Endothelial cell of umbilical vein (primary cell): ENCODE data around the gene WDR6. TPM values are rescaled to one million over a fixed set of nuclear protein-coding genes. Genes with fewer than 3 reads are reported as not detected.

Source experiments
- BruUV-seq: library from RNA; stranded (reverse); fragments of 400-500 nt; replicated peaks from 2 replicates; lab custom pipeline; 2021; lab: Mats Ljungman, UMichigan
- CTCF ChIA-PET: fragments of 300-600, 350-600 bp; sonication (Branson Sonifier 250); formaldehyde crosslinking; loops from one replicate; lab custom pipeline; 2021; ENCODE audit warnings: antibody characterized with exemption, inconsistent platforms; lab: Charles Lee
- POLR2A ChIA-PET: fragments of 300-600, 350-600 bp; sonication (Branson Sonifier 250); formaldehyde crosslinking; loops from one replicate; lab custom pipeline; 2021; ENCODE audit warnings: antibody characterized with exemption, inconsistent platforms; lab: Charles Lee
- DNase-seq: peaks from one replicate; pipeline ENCODE4 v3.0.0-alpha.2; 2011; ENCODE audit warnings: low read depth, low spot score
- FAIRE-seq: peaks from 2 replicates; lab custom pipeline; 2011; peaks lifted over from hg19 to GRCh38; lab: Jason Lieb, UNC
- H2AFZ ChIP-seq: 2 replicates; pipeline ENCODE4 v1.6.0; 2012; ENCODE audit warnings: low read depth, low read length, control low read depth, inconsistent platforms
- H3K27ac ChIP-seq: 2 replicates; pipeline ENCODE4 v1.5.1; 2011; ENCODE audit warnings: low read depth, mild to moderate bottlenecking, control low read depth, low read length, moderate library complexity; ENCODE audit not compliant: insufficient read depth
- H3K27me3 ChIP-seq, 2 experiments: 2 replicates each; pipeline versions ENCODE4 v1.6.0 to v1.6.1; 2011; ENCODE audit warnings: low read length in 2 of 2, mixed read lengths in 1 of 2; ENCODE audit not compliant: control insufficient read depth in 2 of 2, insufficient read depth in 2 of 2
- H3K36me3 ChIP-seq, 2 experiments: 2 replicates in 1 of 2; 3 replicates in 1 of 2; pipeline ENCODE4 v1.5.1; 2011; ENCODE audit warnings: low read length in 2 of 2, mild to moderate bottlenecking in 1 of 2, moderate library complexity in 1 of 2; ENCODE audit not compliant: control insufficient read depth in 2 of 2, insufficient read depth in 2 of 2; ENCODE audit errors: extremely low read depth in 1 of 2
- H3K4me1 ChIP-seq: 3 replicates; pipeline ENCODE4 v1.5.1; 2011; ENCODE audit warnings: mild to moderate bottlenecking, low read length; ENCODE audit not compliant: control insufficient read depth, insufficient read depth; ENCODE audit errors: extremely low read depth
- H3K4me2 ChIP-seq: 2 replicates; pipeline ENCODE4 v1.6.1; 2011; ENCODE audit warnings: low read length, control low read depth, mixed read lengths; ENCODE audit not compliant: insufficient read depth
- H3K4me3 ChIP-seq, 3 experiments: fragments of 200-600 bp in 1 of 3; sonication (generic), shearing (Covaris generic) in 1 of 3; replicated peaks in 1 of 3; 2 replicates each; pipeline ENCODE4 v1.5.1; 2011 to 2016; ENCODE audit warnings: control low read depth in 3 of 3, low read length in 3 of 3, mild to moderate bottlenecking in 2 of 3, inconsistent platforms in 1 of 3, low read depth in 1 of 3, moderate library complexity in 1 of 3; ENCODE audit not compliant: insufficient read depth in 1 of 3
- H3K79me2 ChIP-seq: 2 replicates; pipeline ENCODE4 v1.6.0; 2012; ENCODE audit warnings: low read length, inconsistent platforms; ENCODE audit not compliant: control insufficient read depth, insufficient read depth
- H3K9ac ChIP-seq: replicated peaks from 2 replicates; pipeline ENCODE3; 2011; ENCODE audit warnings: low read length, control low read depth; ENCODE audit not compliant: insufficient read depth; ENCODE audit errors: extremely low read depth
- H3K9me1 ChIP-seq: replicated peaks from 3 replicates; pipeline ENCODE4 v1.6.0; 2011; ENCODE audit warnings: mild to moderate bottlenecking, low read length; ENCODE audit not compliant: control insufficient read depth, insufficient read depth; ENCODE audit errors: extremely low read depth
- H3K9me3 ChIP-seq: replicated peaks from 2 replicates; pipeline ENCODE4 v1.5.1; 2012; ENCODE audit warnings: low read length, inconsistent platforms; ENCODE audit not compliant: control insufficient read depth, insufficient read depth
- H4K20me1 ChIP-seq: replicated peaks from 2 replicates; pipeline ENCODE3; 2011; ENCODE audit warnings: mild to moderate bottlenecking, low read length; ENCODE audit not compliant: control insufficient read depth, insufficient read depth; ENCODE audit errors: extremely low read depth
- CTCF ChIP-seq, 2 donors: IDR thresholded peaks; 1 replicate in 1 of 2; 2 replicates in 1 of 2; pipeline ENCODE4 v1.5.1; 2011; ENCODE audit warnings: low read length in 2 of 2, mild to moderate bottlenecking in 2 of 2, moderate library complexity in 2 of 2, control low read depth in 1 of 2, inconsistent platforms in 1 of 2, low read depth in 1 of 2; ENCODE audit not compliant: insufficient read depth in 1 of 2; ENCODE audit errors: extremely low read depth in 1 of 2
- EZH2 ChIP-seq: IDR thresholded peaks from 2 replicates; pipeline ENCODE4 v1.6.1; 2012; ENCODE audit warnings: borderline replicate concordance, low read depth, mild to moderate bottlenecking, moderate library complexity, low read length, inconsistent platforms; ENCODE audit not compliant: severe bottlenecking
- FOS ChIP-seq: IDR thresholded peaks from 2 replicates; pipeline ENCODE4 v1.6.1; 2011; ENCODE audit warnings: mild to moderate bottlenecking, low read length, moderate library complexity, borderline replicate concordance; ENCODE audit not compliant: insufficient read depth
- GATA2 ChIP-seq: IDR thresholded peaks from 2 replicates; pipeline ENCODE4 v1.7.0; 2011; ENCODE audit warnings: low read depth, mild to moderate bottlenecking, moderate library complexity, mixed read lengths, low read length; ENCODE audit not compliant: insufficient read length, insufficient read depth
- JUN ChIP-seq: IDR thresholded peaks from 2 replicates; pipeline ENCODE4 v1.6.1; 2011; ENCODE audit warnings: borderline replicate concordance, low read depth; ENCODE audit not compliant: insufficient read length, insufficient read depth
- MAX ChIP-seq: IDR thresholded peaks from 2 replicates; pipeline ENCODE4 v1.6.1; 2011; ENCODE audit not compliant: insufficient read depth, insufficient read length
- MYC ChIP-seq: IDR thresholded peaks from one replicate; pipeline ENCODE4 v1.6.1; 2011; ENCODE audit warnings: mild to moderate bottlenecking, low read depth, low read length
- POLR2A ChIP-seq: IDR thresholded peaks from 2 replicates; pipeline ENCODE4 v1.6.1; 2012; ENCODE audit warnings: low read depth, mild to moderate bottlenecking, control low read depth, low read length
- POLR2AphosphoS5 ChIP-seq: IDR thresholded peaks from 2 replicates; pipeline ENCODE4 v1.6.1; 2012; ENCODE audit warnings: low read depth, mild to moderate bottlenecking, control low read depth, low read length, moderate library complexity; ENCODE audit not compliant: insufficient read depth
- dilution Hi-C: fragments of 300-500 bp; cut with MboI; formaldehyde crosslinking; loops from one replicate; pipeline ENCODE4 v1.15.0; 2019; ENCODE audit warnings: low sequenced_read_pairs; ENCODE audit not compliant: extremely low pct_ligation_motif_present
- intact Hi-C: fragments of 100-400 bp; cut with micrococcal nuclease; formaldehyde crosslinking; loops from one replicate; pipeline ENCODE4 v1.10.0; 2022
- polyA plus RNA-seq, 4 experiments: library from polyadenylated mRNA; depleted of rRNA in 3 of 4; stranded (reverse) in 3 of 4; unstranded in 1 of 4; fragments of >200 nt; gene quantifications; 2 replicates each; pipeline versions ENCODE4 v1.2.1 to v1.2.3, GENCODE V29; 2011 to 2012; ENCODE audit warnings: missing spikeins in 1 of 4
- total RNA-seq: library from RNA; stranded (reverse); gene quantifications from 2 replicates; pipeline ENCODE4 v1.2.3, GENCODE V29; 2021

WDR6 gene
- total and polyA plus RNA-seq, 2 donors (not counting 3 experiments of a cell fraction or from before 2014, with no cell fraction given) = 192 to 319 TPM

GRCh38 chr3:48980295-48980694 lies 26.9 kb upstream of the WDR6 start:
- Histone ChIP-seq H4K20me1 (no peaks in the 10 kb centered on the region), H3K27ac (no peak overlapping the region), H2AFZ (no peak overlapping the region), H3K4me2 (no peak overlapping the region), H3K4me1 (peaks cover 4% of the 10 kb centered on the region), H3K9ac (no peak overlapping the region), H3K79me2 (no peaks in the 10 kb centered on the region), H3K36me3 (peaks cover 26 to 50% of the 10 kb centered on the region in 2 experiments), H3K9me3 (no peaks in the 10 kb centered on the region), H3K4me3 (no peak overlapping the region), H3K27me3 (no peaks in the 10 kb centered on the region), H3K9me1 (no peaks in the 10 kb centered on the region)
- no TSS peak for BruUV-seq
- DNase-seq = no peak
- dilution Hi-C loops (no loop called here), intact Hi-C loops (no loop called here)
- no peak for TF ChIP-seq MYC
- no peak for TF ChIP-seq POLR2AphosphoS5
- no peak for TF ChIP-seq EZH2
- TF ChIP-seq CTCF (IDR thresholded peaks at IDR 0.05; ENCODE audit: extremely low read depth in 1 of 2, insufficient read depth in 1 of 2, low read depth in 1 of 2, low read length in 2 of 2) = no peak
- no peak for TF ChIP-seq MAX
- ChIA-PET POLR2A (interaction anchor here (1.0 kb wide), 1 partner anchor 9 kb away, joined by 3 read pairs; no protein-coding TSS in a partner anchor), CTCF (no interaction called here)
- no peak for FAIRE-seq

GRCh38 chr3:48982016-48982415 lies 25.2 kb upstream of the WDR6 start:
- Histone ChIP-seq H3K79me2 (no peaks in the 10 kb centered on the region), H3K9me3 (no peaks in the 10 kb centered on the region), H3K4me3 (no peak overlapping the region), H3K27ac (no peak overlapping the region), H3K4me1 (peaks cover 4% of the 10 kb centered on the region), H4K20me1 (no peaks in the 10 kb centered on the region), H3K36me3 (peaks cover 26 to 39% of the 10 kb centered on the region in 2 experiments), H3K9ac (no peak overlapping the region), H2AFZ (no peak overlapping the region), H3K4me2 (no peak overlapping the region), H3K27me3 (no peaks in the 10 kb centered on the region), H3K9me1 (no peaks in the 10 kb centered on the region)
- FAIRE-seq (no peak), DNase-seq (no peak)
- TF ChIP-seq GATA2 (no peak), MYC (no peak), FOS (no peak), MAX (no peak), CTCF (IDR thresholded peaks at IDR 0.05; ENCODE audit: extremely low read depth in 1 of 2, insufficient read depth in 1 of 2, low read depth in 1 of 2, low read length in 2 of 2) (no peak), POLR2AphosphoS5 (no peak), JUN (no peak), POLR2A (no peak), EZH2 (no peak)
- ChIA-PET POLR2A (no interaction called here), CTCF (no interaction called here)
- intact Hi-C loops = no loop called here
- dilution Hi-C loops = no loop called here
- no TSS peak for BruUV-seq
